HL-60 (cell line): ENCODE measurements around the gene BLOC1S1.

Source experiments
- POLR2AphosphoS5 ChIP-seq: IDR thresholded peaks from 2 replicates; pipeline ENCODE4 v1.6.1; 2012; ENCODE audit warnings: low read depth
- TF ChIP-seq, protein P1 (sequence below): IDR thresholded peaks from one replicate; pipeline ENCODE4 v1.5.1; 2011; ENCODE audit warnings: low read length, control low read depth, inconsistent platforms; ENCODE audit not compliant: insufficient read depth
- TF ChIP-seq, protein P2 (sequence below): IDR thresholded peaks from 2 replicates; pipeline ENCODE4 v1.6.1; 2012; ENCODE audit warnings: low read depth; ENCODE audit not compliant: insufficient replicate concordance

DNA sequence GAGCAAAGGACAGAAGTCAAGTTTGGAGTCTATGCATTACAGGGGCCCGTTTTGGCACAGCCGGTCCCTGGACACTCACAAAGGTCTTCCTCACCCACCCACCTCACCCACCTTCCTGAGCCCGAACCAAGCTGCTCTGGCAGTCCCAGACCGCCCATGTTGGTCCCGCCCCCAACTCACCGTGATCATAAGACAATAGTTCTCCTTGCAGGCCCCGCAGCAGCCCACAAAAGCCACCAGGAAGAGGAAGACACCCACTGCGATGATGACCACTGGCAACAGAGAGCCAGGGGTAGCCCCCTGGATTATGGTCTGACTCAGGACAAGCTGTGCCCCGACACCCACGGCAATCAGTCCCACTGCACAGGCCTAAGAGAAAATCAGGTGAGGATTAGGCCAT, 11.1 kb downstream of the BLOC1S1 start:
- TF ChIP-seq, protein P1, sequence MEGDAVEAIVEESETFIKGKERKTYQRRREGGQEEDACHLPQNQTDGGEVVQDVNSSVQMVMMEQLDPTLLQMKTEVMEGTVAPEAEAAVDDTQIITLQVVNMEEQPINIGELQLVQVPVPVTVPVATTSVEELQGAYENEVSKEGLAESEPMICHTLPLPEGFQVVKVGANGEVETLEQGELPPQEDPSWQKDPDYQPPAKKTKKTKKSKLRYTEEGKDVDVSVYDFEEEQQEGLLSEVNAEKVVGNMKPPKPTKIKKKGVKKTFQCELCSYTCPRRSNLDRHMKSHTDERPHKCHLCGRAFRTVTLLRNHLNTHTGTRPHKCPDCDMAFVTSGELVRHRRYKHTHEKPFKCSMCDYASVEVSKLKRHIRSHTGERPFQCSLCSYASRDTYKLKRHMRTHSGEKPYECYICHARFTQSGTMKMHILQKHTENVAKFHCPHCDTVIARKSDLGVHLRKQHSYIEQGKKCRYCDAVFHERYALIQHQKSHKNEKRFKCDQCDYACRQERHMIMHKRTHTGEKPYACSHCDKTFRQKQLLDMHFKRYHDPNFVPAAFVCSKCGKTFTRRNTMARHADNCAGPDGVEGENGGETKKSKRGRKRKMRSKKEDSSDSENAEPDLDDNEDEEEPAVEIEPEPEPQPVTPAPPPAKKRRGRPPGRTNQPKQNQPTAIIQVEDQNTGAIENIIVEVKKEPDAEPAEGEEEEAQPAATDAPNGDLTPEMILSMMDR, result no peak
- TF ChIP-seq POLR2AphosphoS5, result no peak
- TF ChIP-seq, protein P2, sequence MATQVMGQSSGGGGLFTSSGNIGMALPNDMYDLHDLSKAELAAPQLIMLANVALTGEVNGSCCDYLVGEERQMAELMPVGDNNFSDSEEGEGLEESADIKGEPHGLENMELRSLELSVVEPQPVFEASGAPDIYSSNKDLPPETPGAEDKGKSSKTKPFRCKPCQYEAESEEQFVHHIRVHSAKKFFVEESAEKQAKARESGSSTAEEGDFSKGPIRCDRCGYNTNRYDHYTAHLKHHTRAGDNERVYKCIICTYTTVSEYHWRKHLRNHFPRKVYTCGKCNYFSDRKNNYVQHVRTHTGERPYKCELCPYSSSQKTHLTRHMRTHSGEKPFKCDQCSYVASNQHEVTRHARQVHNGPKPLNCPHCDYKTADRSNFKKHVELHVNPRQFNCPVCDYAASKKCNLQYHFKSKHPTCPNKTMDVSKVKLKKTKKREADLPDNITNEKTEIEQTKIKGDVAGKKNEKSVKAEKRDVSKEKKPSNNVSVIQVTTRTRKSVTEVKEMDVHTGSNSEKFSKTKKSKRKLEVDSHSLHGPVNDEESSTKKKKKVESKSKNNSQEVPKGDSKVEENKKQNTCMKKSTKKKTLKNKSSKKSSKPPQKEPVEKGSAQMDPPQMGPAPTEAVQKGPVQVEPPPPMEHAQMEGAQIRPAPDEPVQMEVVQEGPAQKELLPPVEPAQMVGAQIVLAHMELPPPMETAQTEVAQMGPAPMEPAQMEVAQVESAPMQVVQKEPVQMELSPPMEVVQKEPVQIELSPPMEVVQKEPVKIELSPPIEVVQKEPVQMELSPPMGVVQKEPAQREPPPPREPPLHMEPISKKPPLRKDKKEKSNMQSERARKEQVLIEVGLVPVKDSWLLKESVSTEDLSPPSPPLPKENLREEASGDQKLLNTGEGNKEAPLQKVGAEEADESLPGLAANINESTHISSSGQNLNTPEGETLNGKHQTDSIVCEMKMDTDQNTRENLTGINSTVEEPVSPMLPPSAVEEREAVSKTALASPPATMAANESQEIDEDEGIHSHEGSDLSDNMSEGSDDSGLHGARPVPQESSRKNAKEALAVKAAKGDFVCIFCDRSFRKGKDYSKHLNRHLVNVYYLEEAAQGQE, result no peak
